ENCODE measurements around the gene CCN5. TPM values are rescaled to one million over a fixed set of nuclear protein-coding genes. Genes with fewer than 3 reads are reported as not detected.

CCN5 gene
- total RNA-seq, 2 experiments from 2014 or later, result not detected

DNA sequence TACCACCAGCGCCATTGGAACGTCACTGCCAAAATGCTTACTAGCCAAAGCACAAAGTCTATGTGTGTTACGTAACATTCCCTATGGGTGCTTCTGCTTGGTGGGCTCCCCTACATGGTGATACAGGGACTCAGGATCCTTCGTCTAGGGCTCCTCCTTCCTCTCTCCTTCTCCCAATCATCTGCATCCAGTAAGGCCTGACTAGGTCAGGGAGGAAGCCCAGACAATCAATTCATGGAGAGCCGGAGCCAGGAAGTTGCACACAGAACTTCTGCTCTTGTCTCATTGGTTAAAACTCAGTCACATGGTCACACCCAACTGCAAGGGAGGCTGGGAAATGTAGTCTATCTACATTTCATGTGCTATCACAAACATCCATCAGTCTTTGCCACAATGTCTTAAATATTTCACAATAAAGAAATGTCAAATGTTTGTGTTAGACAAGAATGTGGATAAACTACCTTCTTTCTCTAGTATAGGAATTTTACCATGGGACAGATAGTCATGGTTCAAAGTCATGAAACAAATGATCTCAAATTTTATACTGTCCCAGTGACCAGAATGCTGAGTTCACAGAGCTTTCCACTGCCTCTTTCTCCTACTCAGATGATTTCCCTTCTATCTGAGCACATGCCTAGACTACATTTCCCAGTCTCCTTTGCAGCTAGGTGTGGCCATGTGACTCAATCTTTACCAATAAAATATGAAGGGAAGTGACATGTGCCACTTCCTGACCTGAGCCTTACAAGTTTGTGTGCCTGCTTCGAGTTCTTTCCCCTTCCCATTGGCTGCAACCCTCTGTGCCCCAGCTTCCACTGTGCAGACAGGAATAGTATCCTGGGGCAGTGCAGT lies 21.2 kb downstream of the CCN5 start:
- Mint-ChIP-seq H3K36me3 (ENCODE audit: low read depth) (peaks cover 10% of the 10 kb centered on the region), H3K27me3 (peaks cover 2% of the 10 kb centered on the region), H3K4me3 (no peak overlapping the region), H3K27ac (peak overlapping the region; percentile 27), H3K4me1 (peaks cover 32% of the 10 kb centered on the region), H3K9me3 (peaks cover 8% of the 10 kb centered on the region)
- POLR2A ChIA-PET, result no interaction called here
- DNase-seq, result peak; percentile 37
- CTCF ChIA-PET, result interaction anchor here (1.6 kb wide), 1 partner anchor 12 kb away, joined by 4 read pairs; no protein-coding TSS in a partner anchor

GRCh38 chr20:44737116-44737515 lies 21.9 kb downstream of the CCN5 start:
- POLR2A ChIA-PET, result no interaction called here

GRCh38 chr20:44738813-44739477 lies 23.8 kb downstream of the CCN5 start:
- Mint-ChIP-seq H3K27ac (no peak overlapping the region), H3K4me1 (peaks cover 21% of the 10 kb centered on the region), H3K4me3 (peak overlapping the region; percentile 60), H3K27me3 (peaks cover 10% of the 10 kb centered on the region), H3K9me3 (peaks cover 8% of the 10 kb centered on the region), H3K36me3 (ENCODE audit: low read depth) (peaks cover 10% of the 10 kb centered on the region)
- DNase-seq, result peak; percentile 62
- ChIA-PET CTCF (interaction anchor here (0.8 to 1.7 kb wide), 2 partner anchors 11 to 128 kb away, joined by 3 to 4 read pairs; no protein-coding TSS in a partner anchor), POLR2A (no interaction called here)

More at GRCh38 chr20:44737116-44737515, 21.9 kb downstream of the CCN5 start:
- H3K36me3 Mint-ChIP-seq (ENCODE audit: low read depth), result peaks cover 10% of the 10 kb centered on the region
- H3K9me3 Mint-ChIP-seq, result peaks cover 8% of the 10 kb centered on the region
- no peak overlapping the region for H3K4me3 Mint-ChIP-seq
- peaks cover 30% of the 10 kb centered on the region for H3K4me1 Mint-ChIP-seq
- peaks cover 3% of the 10 kb centered on the region for H3K27me3 Mint-ChIP-seq
- no peak for DNase-seq
- H3K27ac Mint-ChIP-seq, result no peak overlapping the region
- CTCF ChIA-PET, result interaction anchor here (1.0 to 1.6 kb wide), 2 partner anchors 11 to 51 kb away, joined by 3 to 4 read pairs; no protein-coding TSS in a partner anchor

- H3K27ac Mint-ChIP-seq, result no peak overlapping the region
- CTCF ChIA-PET, result no interaction called here
- POLR2A ChIA-PET, result no interaction called here
- peaks cover 14% of the 10 kb centered on the region for H3K27me3 Mint-ChIP-seq
- DNase-seq, result no peak
- peaks cover 8% of the 10 kb centered on the region for H3K9me3 Mint-ChIP-seq
- peaks cover 21% of the 10 kb centered on the region for H3K4me1 Mint-ChIP-seq
- no peak overlapping the region for H3K4me3 Mint-ChIP-seq
- peaks cover 10% of the 10 kb centered on the region for H3K36me3 Mint-ChIP-seq (ENCODE audit: low read depth)
Measured at GRCh38 chr20:44739942-44740341, 24.8 kb downstream of the CCN5 start.

DNA sequence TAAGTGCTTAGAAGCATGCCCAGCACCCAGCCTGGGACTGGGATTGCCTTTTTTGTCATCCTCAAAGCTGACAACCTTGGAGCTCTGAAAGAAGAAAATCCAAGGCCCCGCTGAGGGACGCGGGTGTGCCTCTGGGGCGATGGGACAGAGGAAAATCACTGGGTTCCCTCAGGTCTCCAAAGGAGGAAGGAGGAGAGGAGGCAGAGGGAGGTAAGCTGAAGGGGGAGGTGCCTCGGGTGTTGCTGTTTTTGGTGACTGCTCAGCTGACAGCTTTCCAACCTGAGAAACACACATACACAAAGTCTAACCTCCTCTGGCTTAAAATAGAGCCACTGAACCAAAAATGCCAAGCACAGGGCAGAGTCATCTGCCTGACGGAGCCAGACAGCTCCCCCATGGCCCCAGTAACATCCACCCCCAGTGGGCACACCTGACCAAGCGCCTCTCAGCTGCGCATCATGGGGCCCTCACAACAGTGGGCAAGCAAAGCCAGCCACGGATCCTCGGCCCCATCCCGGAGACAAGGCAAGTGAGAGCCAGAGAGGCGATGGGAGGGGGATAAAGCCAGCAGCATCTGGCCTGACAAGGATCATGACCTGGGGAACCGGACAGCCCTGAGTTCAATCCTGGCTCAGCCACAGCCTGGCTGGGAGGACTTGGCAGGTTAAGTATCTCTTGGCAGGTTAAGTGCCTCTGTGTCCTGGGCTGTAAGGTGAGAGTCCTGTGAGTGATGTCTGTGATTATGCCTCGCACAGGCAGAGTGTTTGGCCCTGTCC lies 27.3 kb downstream of the CCN5 start:
- no peak overlapping the region for H3K27ac Mint-ChIP-seq
- no peaks in the 10 kb centered on the region for H3K36me3 Mint-ChIP-seq (ENCODE audit: low read depth)
- no peak for DNase-seq
- H3K4me1 Mint-ChIP-seq, result peaks cover 18% of the 10 kb centered on the region
- no peak overlapping the region for H3K4me3 Mint-ChIP-seq
- CTCF ChIA-PET, result interaction anchor here (0.6 kb wide), 1 partner anchor 11 kb away, joined by 3 read pairs; no protein-coding TSS in a partner anchor
- POLR2A ChIA-PET, result no interaction called here
- H3K27me3 Mint-ChIP-seq, result peaks cover 26% of the 10 kb centered on the region
- H3K9me3 Mint-ChIP-seq, result peaks cover under 1% of the 10 kb centered on the region

- ChIA-PET CTCF (interaction anchor here (0.6 to 1.2 kb wide), 2 partner anchors 12 to 15 kb away, joined by 3 read pairs; no protein-coding TSS in a partner anchor), POLR2A (no interaction called here)
- peaks cover 15% of the 10 kb centered on the region for H3K4me1 Mint-ChIP-seq
- H3K4me3 Mint-ChIP-seq, result no peak overlapping the region
- peaks cover 27% of the 10 kb centered on the region for H3K27me3 Mint-ChIP-seq
- H3K36me3 Mint-ChIP-seq (ENCODE audit: low read depth), result no peaks in the 10 kb centered on the region
- no peak for DNase-seq
- no peaks in the 10 kb centered on the region for H3K9me3 Mint-ChIP-seq
- no peak overlapping the region for H3K27ac Mint-ChIP-seq
Measured at GRCh38 chr20:44743080-44743701, 28.0 kb downstream of the CCN5 start.

- Mint-ChIP-seq H3K27me3 (peaks cover 27% of the 10 kb centered on the region), H3K9me3 (no peaks in the 10 kb centered on the region), H3K27ac (no peak overlapping the region), H3K4me3 (no peak overlapping the region), H3K36me3 (ENCODE audit: low read depth) (no peaks in the 10 kb centered on the region), H3K4me1 (peaks cover 10% of the 10 kb centered on the region)
- POLR2A ChIA-PET, result no interaction called here
- no peak for DNase-seq
- CTCF ChIA-PET, result interaction anchor here (0.6 to 1.2 kb wide), 3 partner anchors 14 to 135 kb away, joined by 3 to 4 read pairs (median 3); no protein-coding TSS in a partner anchor
Measured at GRCh38 chr20:44743916-44744655, 28.9 kb downstream of the CCN5 start.

GRCh38 chr20:44745122-44745597 lies 30.0 kb downstream of the CCN5 start:
- Mint-ChIP-seq H3K27ac (no peak overlapping the region), H3K4me1 (peaks cover 10% of the 10 kb centered on the region), H3K27me3 (peaks cover 32% of the 10 kb centered on the region), H3K4me3 (peak overlapping the region; percentile 31), H3K9me3 (no peaks in the 10 kb centered on the region), H3K36me3 (ENCODE audit: low read depth) (no peaks in the 10 kb centered on the region)
- ChIA-PET CTCF (interaction anchor here (1.0 to 1.2 kb wide), 2 partner anchors 13 to 136 kb away, joined by 3 read pairs; no protein-coding TSS in a partner anchor), POLR2A (no interaction called here)
- DNase-seq, result no peak

GRCh38 chr20:44745598-44746366 lies 30.6 kb downstream of the CCN5 start, which contains the start of gene KCNK15:
Gene KCNK15 (plus strand): TSS chr20:44745865. CDS start chr20:44745911, 46 bp downstream.
- Mint-ChIP-seq H3K36me3 (ENCODE audit: low read depth) (no peaks in the 10 kb centered on the region), H3K27ac (no peak within 1 kb of the TSS)
- POLR2A ChIA-PET, result no interaction called here

DNA sequence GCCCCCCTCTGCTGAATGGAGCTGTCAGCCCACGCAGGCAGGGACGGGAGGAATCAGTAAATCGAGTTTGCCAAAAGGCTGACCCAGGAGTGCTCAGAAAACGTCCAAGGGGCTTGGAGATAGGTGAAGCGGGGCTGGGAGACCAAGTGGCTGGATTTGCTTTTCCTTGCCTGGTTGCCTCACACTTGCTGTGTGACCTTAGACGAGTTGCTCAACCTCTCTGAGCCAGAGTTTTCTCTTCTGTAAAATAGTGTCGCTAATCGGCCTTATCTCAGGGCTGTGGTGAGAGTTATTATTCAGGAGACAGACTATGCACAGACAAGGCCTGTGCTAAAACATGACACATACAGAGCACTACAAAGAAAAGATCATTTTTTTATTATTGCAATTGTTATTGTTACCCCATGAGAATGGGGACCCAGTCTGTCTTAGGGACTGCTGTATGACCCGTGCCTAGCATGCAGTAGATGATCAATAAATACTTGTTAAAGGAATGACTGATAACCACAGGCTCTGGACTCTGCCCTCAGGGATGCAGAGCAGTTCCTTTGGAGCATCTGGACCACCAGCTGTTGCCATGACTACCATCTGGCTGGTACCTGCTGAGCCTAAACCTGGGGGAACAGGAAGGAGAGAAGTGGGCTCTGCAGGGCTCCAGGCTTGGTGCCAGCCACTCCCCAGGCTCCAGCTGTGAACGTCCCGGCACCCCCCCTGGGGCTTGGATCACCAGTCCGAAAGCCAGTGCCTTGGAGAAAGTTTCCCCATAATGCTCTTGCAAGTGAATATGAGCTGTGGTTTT lies 31.4 kb downstream of the CCN5 start:
- ChIA-PET CTCF (interaction anchor here (0.9 to 3.2 kb wide), 6 partner anchors 14 to 132 kb away, joined by 3 to 28 read pairs (median 4); no protein-coding TSS in a partner anchor), POLR2A (no interaction called here)
- H3K27me3 Mint-ChIP-seq, result peaks cover 31% of the 10 kb centered on the region
- DNase-seq, result no peak
- peak overlapping the region; percentile 31 for H3K4me3 Mint-ChIP-seq
- H3K27ac Mint-ChIP-seq, result no peak overlapping the region
- H3K36me3 Mint-ChIP-seq (ENCODE audit: low read depth), result no peaks in the 10 kb centered on the region
- H3K4me1 Mint-ChIP-seq, result peaks cover 10% of the 10 kb centered on the region
- H3K9me3 Mint-ChIP-seq, result no peaks in the 10 kb centered on the region

More at GRCh38 chr20:44745598-44746366, 30.6 kb downstream of the CCN5 start, which contains the start of gene KCNK15:
- DNase-seq, result peak; percentile 32
- CTCF ChIA-PET, result interaction anchor here (1.0 to 3.2 kb wide), 4 partner anchors 13 to 137 kb away, joined by 3 to 28 read pairs (median 3); no protein-coding TSS in a partner anchor
- peaks cover 31% of the 10 kb centered on the region for H3K27me3 Mint-ChIP-seq
- H3K9me3 Mint-ChIP-seq, result no peaks in the 10 kb centered on the region
- peak within 1 kb of the TSS; percentile 31 for H3K4me3 Mint-ChIP-seq
- H3K4me1 Mint-ChIP-seq, result peaks cover 10% of the 10 kb centered on the region

All from activated CD4-positive, alpha-beta memory T cell treated with anti-CD3 and anti-CD28 coated beads, Interleukin-2, amount 10 ng/mL, durations not matched to agents 7 days and 5 days (primary cell).